T-helper 17 cell (primary cell): ENCODE results near the gene SMIM38. TPM values are rescaled to one million over a fixed set of nuclear protein-coding genes. Genes with fewer than 3 reads are reported as not detected.
"Not testable (repeated sequence)": the region's sequence is repeated elsewhere in the genome, so short reads cannot be mapped to it uniquely, and the experiment has no call there.

Experiments used
- ATAC-seq: fragments of 150-1000 bp; cut with Tn5 transposase; 2 replicates; pipeline ENCODE4 v1.10.0; 2021; ENCODE audit warnings: mild to moderate bottlenecking, moderate library complexity
- DNase-seq, 3 donors: peaks; one replicate each; pipeline versions ENCODE4 v3.0.0 to v3.0.0-alpha.2; 2020 to 2021
- H3K9me3 ChIP-seq: one replicate; pipeline ENCODE4 v1.7.0; 2013; ENCODE audit warnings: low read length, mild to moderate bottlenecking; ENCODE audit not compliant: control insufficient read depth, poor library complexity, severe bottlenecking
- H3K27ac Mint-ChIP-seq: one replicate; pipeline ENCODE4 v1.8.0; 2022; ENCODE audit warnings: mild to moderate bottlenecking, moderate library complexity, mixed read lengths
- H3K27me3 Mint-ChIP-seq: one replicate; pipeline ENCODE4 v1.8.0; 2022; ENCODE audit warnings: mixed read lengths
- H3K36me3 Mint-ChIP-seq: one replicate; pipeline ENCODE4 v1.8.0; 2022; ENCODE audit warnings: low read depth, mixed read lengths
- H3K4me1 Mint-ChIP-seq: one replicate; pipeline ENCODE4 v1.8.0; 2022; ENCODE audit warnings: mild to moderate bottlenecking, mixed read lengths
- H3K4me3 Mint-ChIP-seq: one replicate; pipeline ENCODE4 v1.8.0; 2022; ENCODE audit warnings: mild to moderate bottlenecking, moderate library complexity, mixed read lengths
- total RNA-seq, 4 donors: library from RNA in 2 of 4; stranded (reverse) in 2 of 4; gene quantifications; one replicate each; pipeline ENCODE4 v1.2.3 and lab custom pipeline; 2022 to 2026

The SMIM38 gene
- total RNA-seq, 2 donors from 2014 or later = 0.22 to 0.34 TPM

DNA sequence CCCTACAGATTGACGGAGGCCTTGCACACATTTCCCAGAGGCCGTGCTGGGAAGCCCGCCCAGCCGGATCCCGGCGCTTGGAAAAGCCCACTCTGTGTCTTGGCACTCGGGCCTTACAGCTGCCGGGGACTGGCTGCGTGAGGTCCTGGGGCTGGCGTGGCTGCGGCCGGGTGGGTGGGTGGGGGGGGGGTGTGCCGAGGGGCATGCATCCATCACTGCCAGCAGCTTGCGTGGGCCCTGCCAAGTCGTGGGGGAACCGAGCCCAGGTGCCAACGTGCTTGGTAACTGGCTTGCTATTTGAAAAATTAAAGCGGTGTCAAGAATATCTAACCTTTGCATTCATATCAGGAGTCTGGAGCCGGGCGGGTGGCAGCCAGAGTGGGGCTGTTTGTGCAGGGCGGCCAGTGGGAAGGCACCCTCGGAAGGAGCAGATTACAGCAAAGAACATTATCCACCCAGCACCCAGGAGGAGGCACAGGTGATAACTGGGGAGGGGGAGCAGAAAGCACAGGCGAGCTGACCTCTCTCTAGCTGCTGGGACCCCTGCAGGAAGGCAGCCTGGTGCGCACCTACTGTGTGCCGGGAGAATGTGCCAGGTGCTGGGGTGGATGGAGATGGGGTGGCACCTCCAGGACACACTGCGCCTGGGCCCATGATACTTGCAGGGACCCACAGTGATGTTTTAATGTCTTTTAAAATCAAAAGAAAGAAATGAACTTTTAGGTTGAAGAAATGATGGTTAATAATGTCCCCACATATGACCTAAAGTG is 28.5 kb upstream of the SMIM38 start:
- no peak overlapping the region for H3K27ac Mint-ChIP-seq
- peaks cover 16% of the 10 kb centered on the region for H3K4me1 Mint-ChIP-seq
- DNase-seq = no peak

DNA sequence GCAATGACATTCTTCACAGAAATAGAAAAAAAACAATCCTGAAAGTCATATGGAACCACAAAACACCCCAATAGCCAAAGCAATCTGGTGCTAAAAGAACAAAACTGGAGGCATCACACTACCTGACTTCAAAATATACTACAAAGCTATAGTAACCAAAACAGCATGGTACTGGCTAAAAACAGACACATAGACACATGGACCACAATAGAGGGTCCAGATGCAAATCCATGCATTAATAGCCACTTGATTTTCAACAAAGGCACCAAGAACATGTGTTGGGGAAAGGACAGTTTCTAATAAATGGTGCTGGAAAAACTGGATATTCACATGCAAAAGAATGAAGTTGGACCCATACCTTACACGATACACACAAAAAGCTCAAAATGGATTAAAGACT is 27.9 kb upstream of the SMIM38 start:
- Mint-ChIP-seq H3K27ac (no peak overlapping the region), H3K36me3 (no peaks in the 10 kb centered on the region), H3K27me3 (no peaks in the 10 kb centered on the region), H3K4me1 (peaks cover 11% of the 10 kb centered on the region), H3K4me3 (no peak overlapping the region)
- no peaks in the 10 kb centered on the region for H3K9me3 ChIP-seq
- ATAC-seq = no peak
- DNase-seq = no peak

More for the DNA sequence above, 28.5 kb upstream of the SMIM38 start:
- H3K9me3 ChIP-seq = no peaks in the 10 kb centered on the region
- H3K4me3 Mint-ChIP-seq = no peak overlapping the region
- no peak for ATAC-seq
- H3K27me3 Mint-ChIP-seq = no peaks in the 10 kb centered on the region
- H3K36me3 Mint-ChIP-seq = no peaks in the 10 kb centered on the region

DNA sequence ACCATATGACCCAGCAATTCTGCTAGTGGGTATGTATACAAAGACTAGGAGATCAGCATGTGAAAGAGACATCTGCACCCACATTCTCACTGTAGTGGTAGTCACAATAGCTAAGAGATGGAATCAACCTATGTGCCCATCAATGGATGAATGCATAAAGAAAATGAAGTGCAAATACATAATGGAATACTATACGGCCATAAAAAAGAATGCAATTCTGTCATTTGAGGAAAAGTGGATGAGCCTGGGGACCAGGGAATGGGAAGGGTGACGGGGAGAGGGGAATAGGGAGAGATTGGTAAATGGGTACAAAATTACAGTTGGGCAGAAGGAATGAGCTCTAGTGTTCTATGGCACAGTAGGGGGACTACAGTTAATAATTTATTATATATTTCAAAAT is 26.7 kb upstream of the SMIM38 start:
- Mint-ChIP-seq H3K4me1 (peaks cover 6% of the 10 kb centered on the region), H3K27me3 (no peaks in the 10 kb centered on the region)
- no peak for DNase-seq

DNA sequence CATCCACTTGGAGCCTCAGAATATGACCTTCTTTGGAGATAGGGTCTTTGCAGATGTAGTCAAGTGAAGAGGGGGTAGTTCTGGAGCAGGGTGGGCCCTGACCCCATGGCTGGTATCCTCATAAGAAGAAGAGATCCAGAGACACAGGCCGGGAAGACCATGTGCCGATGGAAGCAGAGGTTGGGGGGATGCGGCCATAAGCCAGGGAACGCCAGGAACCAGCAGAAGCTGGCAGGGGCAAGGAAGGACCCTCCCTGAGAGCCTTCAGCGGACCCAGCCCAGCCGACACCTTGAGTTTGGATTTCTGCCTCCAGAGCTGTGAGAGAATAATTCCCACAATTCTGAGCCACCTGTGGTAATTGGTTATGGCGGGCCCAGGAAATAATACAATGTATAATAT is 26.1 kb upstream of the SMIM38 start:
- H3K9me3 ChIP-seq = no peaks in the 10 kb centered on the region
- Mint-ChIP-seq H3K27ac (no peak overlapping the region), H3K4me3 (no peak overlapping the region), H3K36me3 (no peaks in the 10 kb centered on the region), H3K27me3 (no peaks in the 10 kb centered on the region), H3K4me1 (peaks cover 2% of the 10 kb centered on the region)
- DNase-seq = no peak
- no peak for ATAC-seq

More for the DNA sequence above, 26.7 kb upstream of the SMIM38 start:
- no peaks in the 10 kb centered on the region for H3K9me3 ChIP-seq
- H3K4me3 Mint-ChIP-seq = no peak overlapping the region
- no peaks in the 10 kb centered on the region for H3K36me3 Mint-ChIP-seq
- no peak for ATAC-seq
- no peak overlapping the region for H3K27ac Mint-ChIP-seq

DNA sequence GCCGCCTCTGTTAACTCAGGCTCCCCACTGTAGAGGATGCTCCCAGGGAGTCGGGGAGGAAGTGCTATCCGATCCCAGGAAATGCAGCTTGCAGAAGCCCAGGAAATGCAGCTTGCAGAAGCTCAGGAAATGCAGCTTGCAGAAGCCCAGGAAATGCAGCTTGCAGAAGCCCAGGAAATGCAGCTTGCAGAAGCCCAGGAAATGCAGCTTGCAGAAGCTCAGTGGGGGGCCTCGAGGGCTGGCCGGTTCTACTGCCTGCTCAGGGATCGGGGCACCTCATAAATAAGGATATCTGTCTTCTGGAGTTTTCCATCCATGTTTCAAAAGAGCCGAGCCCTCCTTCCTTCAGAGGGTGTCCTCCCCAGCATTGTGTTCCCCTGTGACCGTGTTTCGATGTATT is 25.1 kb upstream of the SMIM38 start:
- Mint-ChIP-seq H3K27ac (no peak overlapping the region), H3K27me3 (no peaks in the 10 kb centered on the region), H3K4me3 (no peak overlapping the region), H3K36me3 (no peaks in the 10 kb centered on the region), H3K4me1 (peaks cover 2% of the 10 kb centered on the region)
- no peaks in the 10 kb centered on the region for H3K9me3 ChIP-seq
- ATAC-seq (no peak), DNase-seq (no peak)

DNA sequence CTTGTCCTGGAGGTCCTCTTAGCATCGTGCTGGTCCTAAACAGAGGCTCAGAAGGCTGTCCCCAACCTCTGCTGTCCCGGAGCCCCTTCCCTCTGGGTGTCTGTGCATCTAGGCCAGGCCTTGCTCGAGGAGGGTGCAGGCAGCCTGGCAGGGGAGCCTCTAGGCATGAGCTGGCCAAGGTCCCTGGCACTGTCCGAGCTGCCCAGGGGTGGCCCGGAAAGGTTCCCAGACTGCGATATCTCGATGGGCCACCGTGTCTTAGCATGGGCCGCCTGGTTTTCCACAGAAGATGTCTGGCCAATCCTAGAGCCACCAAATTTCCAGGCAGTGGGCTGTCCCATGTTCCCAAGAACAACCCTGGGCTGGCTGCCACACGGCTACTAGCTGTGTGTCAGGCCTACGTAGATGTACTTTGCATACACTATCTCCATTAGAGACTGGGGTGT is 24.6 kb upstream of the SMIM38 start:
- Mint-ChIP-seq H3K4me1 (peaks cover 2% of the 10 kb centered on the region), H3K27me3 (no peaks in the 10 kb centered on the region), H3K36me3 (no peaks in the 10 kb centered on the region), H3K27ac (no peak overlapping the region), H3K4me3 (no peak overlapping the region)
- no peaks in the 10 kb centered on the region for H3K9me3 ChIP-seq
- ATAC-seq = no peak
- no peak for DNase-seq

DNA sequence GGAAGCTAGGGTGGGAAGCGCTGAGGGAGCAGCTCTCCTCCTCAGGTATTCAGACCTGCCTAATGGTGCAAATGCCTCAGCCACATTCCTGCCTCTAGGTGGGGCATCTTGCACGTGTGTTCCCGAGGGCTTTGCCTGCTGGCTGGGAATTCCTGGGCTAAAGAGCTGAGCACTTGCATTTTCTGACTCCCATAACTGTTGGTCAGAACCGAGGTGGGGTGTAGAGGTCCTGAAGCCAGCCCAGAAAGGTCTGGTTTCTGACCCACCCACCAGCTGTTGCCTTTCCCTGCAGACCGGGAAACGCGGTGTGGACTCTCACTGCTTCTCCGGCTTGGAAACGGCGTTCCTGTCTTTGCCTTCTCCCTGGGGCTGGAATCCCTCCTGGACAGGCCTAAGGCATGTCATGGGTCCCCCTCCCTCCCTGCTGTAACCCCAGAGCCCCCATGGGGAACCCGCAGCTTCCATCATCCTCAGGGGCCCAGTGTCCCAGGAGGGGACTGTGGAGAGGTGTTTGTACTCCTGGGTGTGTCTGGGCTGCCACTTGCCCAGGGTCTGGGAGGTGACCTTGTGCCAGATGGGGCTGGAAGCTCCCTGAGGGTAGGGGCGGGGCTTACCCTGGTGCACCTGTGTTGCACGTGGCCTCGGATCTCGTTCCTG is 24.0 kb upstream of the SMIM38 start:
- Mint-ChIP-seq H3K36me3 (peaks cover 2% of the 10 kb centered on the region), H3K4me3 (no peak overlapping the region), H3K27me3 (no peaks in the 10 kb centered on the region), H3K27ac (no peak overlapping the region), H3K4me1 (peaks cover 2% of the 10 kb centered on the region)
- no peaks in the 10 kb centered on the region for H3K9me3 ChIP-seq
- DNase-seq = no peak
- ATAC-seq = no peak

DNA sequence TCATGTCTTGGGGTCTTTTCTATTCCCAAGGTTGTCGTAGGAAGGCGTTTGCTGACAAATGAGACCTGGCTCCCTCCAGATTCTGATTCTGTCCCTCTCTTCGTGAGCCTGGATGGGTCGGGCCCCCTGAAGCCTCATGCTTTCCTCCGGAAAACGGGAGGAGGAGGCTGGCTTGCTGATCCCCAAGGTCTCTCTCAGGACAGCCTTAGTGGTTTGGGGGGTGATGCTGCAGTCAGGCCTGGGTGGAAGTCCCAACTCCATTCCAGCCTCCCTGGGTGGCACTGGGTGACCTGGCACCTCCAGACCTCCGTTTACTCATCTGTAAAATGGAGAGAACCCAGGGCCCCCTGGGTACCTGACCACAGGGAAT is 23.4 kb upstream of the SMIM38 start:
- Mint-ChIP-seq H3K4me1 (peaks cover 2% of the 10 kb centered on the region), H3K27me3 (no peaks in the 10 kb centered on the region), H3K27ac (no peak overlapping the region), H3K4me3 (no peak overlapping the region), H3K36me3 (peaks cover 2% of the 10 kb centered on the region)
- H3K9me3 ChIP-seq = no peaks in the 10 kb centered on the region
- no peak for ATAC-seq
- DNase-seq = no peak

DNA sequence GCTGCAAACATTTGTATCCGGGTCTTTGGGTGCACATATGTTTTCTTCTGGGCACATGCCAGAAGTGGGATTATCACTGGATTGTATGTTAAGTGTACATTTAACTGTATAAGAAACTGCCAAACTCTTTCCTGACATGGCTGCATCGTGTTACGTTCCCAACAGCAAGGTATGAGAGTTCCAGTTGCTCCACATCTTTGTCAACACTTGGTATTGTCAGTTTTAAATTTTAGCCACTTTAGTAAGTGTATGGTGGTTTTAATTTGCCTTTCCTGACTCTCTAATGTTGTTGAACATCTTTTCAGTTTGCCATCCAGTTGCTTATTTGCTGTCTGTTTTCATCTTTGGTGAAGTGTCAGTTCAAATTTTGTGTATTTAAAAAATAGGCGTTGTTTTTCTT is 22.5 kb upstream of the SMIM38 start:
- Mint-ChIP-seq H3K4me1 (peaks cover 2% of the 10 kb centered on the region), H3K36me3 (peaks cover 2% of the 10 kb centered on the region), H3K27me3 (no peaks in the 10 kb centered on the region), H3K27ac (no peak overlapping the region), H3K4me3 (no peak overlapping the region)
- ATAC-seq (no peak), DNase-seq (no peak)
- no peaks in the 10 kb centered on the region for H3K9me3 ChIP-seq

DNA sequence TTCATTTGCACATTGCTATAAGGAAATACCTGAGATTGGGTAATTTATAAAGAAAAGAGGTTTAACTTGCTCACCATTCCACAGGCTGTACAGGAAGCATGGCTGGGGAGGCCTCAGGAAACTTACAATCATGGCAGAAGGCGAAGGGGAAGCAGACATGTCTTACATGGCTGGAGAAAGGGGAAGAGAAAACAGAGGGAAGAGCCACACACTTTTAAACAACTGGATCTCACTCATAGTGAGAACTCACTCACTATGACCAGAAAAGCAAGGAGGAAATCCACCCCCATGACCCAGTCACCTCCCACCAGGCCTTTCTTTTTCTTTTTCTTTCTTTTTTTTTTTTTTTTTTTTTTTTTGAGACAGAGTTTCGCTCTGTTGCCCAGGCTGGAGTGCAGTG is 21.6 kb upstream of the SMIM38 start:
- H3K4me3 Mint-ChIP-seq, H3K27me3 Mint-ChIP-seq, ATAC-seq, H3K36me3 Mint-ChIP-seq, DNase-seq, H3K4me1 Mint-ChIP-seq, H3K9me3 ChIP-seq: not testable (repeated sequence)
- H3K27ac Mint-ChIP-seq = peak overlapping the region; percentile 12

DNA sequence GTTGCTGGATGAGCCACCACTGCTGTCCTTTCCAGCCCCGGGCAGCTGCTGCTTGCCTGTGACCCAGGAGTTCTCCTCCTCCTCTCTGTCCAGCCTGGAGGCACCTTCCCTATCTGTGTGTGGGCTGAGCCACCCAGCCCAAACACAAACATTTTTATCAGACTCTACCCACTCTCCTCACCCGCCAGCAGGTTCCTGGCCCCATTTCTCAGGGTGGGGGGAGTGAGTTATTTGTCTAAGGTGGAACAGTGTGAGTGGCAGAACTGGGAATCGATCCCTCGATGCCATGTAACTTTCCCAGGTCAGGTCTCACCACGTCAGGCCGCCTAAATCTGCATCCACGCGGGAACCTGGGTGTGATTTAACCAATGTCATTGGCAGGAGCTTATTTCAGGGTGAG is 20.8 kb upstream of the SMIM38 start:
- Mint-ChIP-seq H3K4me3 (no peak overlapping the region), H3K4me1 (peaks cover 2% of the 10 kb centered on the region), H3K27ac (peak overlapping the region; percentile 12), H3K36me3 (peaks cover 2% of the 10 kb centered on the region), H3K27me3 (no peaks in the 10 kb centered on the region)
- ATAC-seq (no peak), DNase-seq (no peak)
- no peaks in the 10 kb centered on the region for H3K9me3 ChIP-seq

DNA sequence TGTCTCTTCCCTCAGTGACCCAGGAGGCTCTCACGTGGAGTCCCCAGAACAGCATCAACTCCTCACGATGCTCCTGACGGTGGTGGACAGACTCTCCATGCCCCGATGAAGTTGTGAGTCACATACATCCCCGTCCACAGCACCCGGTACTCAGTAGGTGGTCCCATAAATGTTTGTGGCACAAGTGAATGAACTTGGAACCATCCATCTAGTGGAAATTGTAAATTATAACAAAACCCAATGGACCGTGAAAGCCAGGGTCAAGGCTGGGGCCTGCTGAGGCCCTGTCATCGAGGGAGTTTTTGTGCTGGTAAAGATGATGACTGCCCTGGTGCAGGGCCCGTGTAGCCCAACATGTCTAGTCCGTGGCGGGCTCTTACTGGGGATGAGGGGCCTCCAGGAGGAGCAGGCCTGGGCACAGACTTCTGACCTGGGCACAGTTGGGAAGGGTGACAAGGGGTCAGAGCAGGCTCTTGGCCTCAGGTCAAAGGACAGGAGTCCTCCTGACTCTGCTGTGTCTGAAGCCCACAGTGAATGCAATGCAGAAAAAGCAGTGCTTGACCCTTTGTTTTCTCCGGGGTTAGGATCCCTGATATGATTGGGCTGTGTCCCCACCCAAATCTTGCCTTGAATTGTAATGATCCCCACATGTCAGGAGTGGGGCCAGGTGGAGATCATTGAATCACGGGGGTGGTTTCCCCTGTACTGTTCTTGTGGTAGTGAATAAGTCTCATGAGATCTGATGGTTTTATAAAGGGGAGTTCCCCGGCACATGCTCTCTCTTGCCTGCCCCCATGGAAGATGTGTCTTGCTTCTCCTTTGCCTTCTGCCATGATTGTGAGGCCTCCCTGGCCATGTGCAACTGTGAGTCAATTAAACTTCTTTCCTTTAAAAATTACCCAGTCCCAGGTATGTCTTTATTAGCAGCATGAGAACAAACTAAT is 20.0 kb upstream of the SMIM38 start:
- peaks cover 2% of the 10 kb centered on the region for H3K36me3 Mint-ChIP-seq
- H3K4me1 Mint-ChIP-seq = no peaks in the 10 kb centered on the region
- no peak for DNase-seq
- no peaks in the 10 kb centered on the region for H3K27me3 Mint-ChIP-seq
- peak overlapping the region; percentile 6 for H3K27ac Mint-ChIP-seq
- no peak overlapping the region for H3K4me3 Mint-ChIP-seq
- no peaks in the 10 kb centered on the region for H3K9me3 ChIP-seq
- ATAC-seq = no peak

DNA sequence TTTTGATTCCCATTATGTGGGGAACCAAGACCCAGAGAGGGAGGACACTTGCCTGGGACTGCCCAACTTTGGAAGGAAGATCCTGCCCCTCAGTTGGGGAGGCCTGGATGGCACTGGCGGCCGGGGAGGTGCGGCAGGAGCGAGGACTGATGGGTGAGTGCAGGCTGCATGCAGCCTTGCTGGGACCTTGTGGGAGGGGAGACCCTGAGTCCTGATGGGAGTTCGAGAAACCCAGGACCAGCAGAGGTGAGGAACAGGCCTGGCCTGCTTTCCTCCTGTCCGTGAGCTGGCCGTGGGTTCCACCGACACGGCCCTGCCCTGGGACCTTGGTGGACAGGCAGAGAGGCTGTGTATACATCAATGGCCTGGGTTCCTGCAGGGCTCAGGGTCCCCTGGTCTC is 19.3 kb upstream of the SMIM38 start:
- Mint-ChIP-seq H3K27ac (peak overlapping the region; percentile 6), H3K4me3 (no peak overlapping the region), H3K27me3 (no peaks in the 10 kb centered on the region), H3K4me1 (no peaks in the 10 kb centered on the region), H3K36me3 (peaks cover 2% of the 10 kb centered on the region)
- H3K9me3 ChIP-seq = no peaks in the 10 kb centered on the region
- DNase-seq (no peak), ATAC-seq (no peak)
